Adrenal gland (tissue), 5 donors: ENCODE data around the gene ERCC4.

ENCODE experiments used
- POLR2A ChIP-seq, 2 donors: fragments of 450-650 bp; IDR thresholded peaks; one replicate each; pipeline ENCODE4 v1.6.1; 2017; ENCODE audit warnings: antibody characterized with exemption in 2 of 2, mild to moderate bottlenecking in 2 of 2, moderate library complexity in 1 of 2
- TF ChIP-seq, protein P1 (sequence below), 6 experiments: fragments of 450-650 bp in 4 of 6; fragments of 200-600 bp in 2 of 6; sonication (generic) in 1 of 6; IDR thresholded peaks; 1 replicate in 5 of 6; 2 replicates in 1 of 6; pipeline versions ENCODE4 v1.5.1 to v1.8.0; 2016 to 2021; ENCODE audit warnings: antibody characterized with exemption in 6 of 6, mild to moderate bottlenecking in 2 of 6, moderate library complexity in 1 of 6
- donor health status: DM: no; HTN: no; CAD: no.

DNA sequence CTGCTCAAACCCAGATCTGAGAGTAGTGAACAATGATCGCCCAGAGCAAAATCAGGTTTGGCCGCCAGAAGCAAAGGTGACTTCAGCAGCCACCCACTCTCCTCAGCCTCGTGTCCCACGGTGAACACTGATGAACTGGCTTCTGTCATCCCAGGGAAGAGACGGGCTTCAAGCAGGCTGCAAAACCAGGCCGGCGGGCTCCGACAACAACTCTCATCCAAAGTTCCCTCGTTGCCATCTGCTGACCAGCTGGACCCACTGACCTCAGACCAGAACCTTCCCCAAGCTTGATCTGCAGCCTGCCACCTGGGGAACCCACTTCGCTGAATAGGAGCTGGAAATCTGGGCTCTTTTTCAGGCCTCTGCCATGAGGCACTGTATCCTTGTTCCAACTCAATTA lies 81.6 kb downstream of the ERCC4 start:
- TF ChIP-seq, protein P1, sequence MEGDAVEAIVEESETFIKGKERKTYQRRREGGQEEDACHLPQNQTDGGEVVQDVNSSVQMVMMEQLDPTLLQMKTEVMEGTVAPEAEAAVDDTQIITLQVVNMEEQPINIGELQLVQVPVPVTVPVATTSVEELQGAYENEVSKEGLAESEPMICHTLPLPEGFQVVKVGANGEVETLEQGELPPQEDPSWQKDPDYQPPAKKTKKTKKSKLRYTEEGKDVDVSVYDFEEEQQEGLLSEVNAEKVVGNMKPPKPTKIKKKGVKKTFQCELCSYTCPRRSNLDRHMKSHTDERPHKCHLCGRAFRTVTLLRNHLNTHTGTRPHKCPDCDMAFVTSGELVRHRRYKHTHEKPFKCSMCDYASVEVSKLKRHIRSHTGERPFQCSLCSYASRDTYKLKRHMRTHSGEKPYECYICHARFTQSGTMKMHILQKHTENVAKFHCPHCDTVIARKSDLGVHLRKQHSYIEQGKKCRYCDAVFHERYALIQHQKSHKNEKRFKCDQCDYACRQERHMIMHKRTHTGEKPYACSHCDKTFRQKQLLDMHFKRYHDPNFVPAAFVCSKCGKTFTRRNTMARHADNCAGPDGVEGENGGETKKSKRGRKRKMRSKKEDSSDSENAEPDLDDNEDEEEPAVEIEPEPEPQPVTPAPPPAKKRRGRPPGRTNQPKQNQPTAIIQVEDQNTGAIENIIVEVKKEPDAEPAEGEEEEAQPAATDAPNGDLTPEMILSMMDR (IDR thresholded peaks at IDR 0.05), result no peak
- TF ChIP-seq POLR2A (IDR thresholded peaks at IDR 0.05), result no peak
